Stimulated activated CD8-positive, alpha-beta memory T cell treated with anti-CD3 and anti-CD28 coated beads, Interleukin-7, amount 100 ng/mL, for 24 hours (primary cell): ENCODE results near the gene RNASEH2A.

ENCODE experiments used
- DNase-seq: peaks from one replicate; pipeline ENCODE4 v3.0.0-alpha.2; 2020; ENCODE audit warnings: low read depth

RNASEH2A gene

DNA sequence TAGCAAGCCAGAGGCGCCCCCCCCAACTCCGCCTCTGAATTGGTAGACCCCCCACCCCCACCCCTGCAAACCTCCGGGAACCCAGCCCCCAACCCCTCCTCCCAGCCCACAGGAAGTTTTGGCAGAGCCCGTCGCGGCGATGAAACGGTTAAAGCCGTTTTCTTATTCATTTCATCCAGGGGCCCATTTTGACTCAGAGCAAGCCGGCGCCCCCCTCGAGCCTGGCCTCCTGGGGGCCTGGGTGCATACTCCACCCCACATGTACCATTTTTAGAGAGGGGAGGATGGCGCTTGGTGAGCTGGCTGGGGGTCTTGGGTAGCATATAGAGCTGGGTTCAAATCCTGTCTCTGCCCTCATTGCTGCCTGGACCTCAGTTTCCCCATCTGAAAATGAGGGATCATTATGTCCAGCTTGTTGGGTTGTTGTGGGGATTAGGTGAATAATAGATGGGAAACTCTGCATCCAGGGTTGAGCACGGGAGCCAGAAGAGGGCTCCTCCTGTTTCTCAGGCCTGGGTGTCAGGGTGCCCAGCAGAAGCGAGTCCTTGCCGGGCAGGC, 23.0 kb upstream of the RNASEH2A start:
- DNase-seq = no peak

DNA sequence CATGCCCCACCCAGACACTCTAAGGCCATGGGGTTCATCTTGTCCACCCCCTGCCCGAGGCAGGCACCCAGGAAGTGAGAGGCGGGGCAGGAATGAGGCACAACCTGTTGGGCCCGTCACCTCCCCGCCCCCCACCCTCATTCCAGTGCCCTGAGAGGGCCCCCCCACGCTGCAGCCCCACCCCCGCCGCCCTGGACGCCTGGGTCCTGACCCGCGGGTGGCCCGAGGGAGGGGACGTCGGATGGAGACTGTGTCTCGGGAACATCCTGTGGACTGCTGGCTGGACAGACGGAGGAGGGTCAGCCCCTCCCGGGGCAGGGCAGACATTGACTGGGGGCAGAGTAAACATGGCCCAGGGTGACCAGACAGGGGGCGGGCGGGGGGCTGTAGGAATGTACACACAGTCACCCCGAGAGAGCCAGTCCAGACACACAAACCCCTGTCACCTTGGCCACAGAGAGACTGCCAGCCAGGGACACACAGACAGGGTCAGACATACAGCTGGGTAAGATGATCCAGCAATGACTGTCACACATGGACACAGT, 22.5 kb upstream of the RNASEH2A start:
- DNase-seq = no peak

- DNase-seq = no peak
These were observed 22.0 kb upstream of the RNASEH2A start for GRCh38 chr19:12784394-12784870.

DNA sequence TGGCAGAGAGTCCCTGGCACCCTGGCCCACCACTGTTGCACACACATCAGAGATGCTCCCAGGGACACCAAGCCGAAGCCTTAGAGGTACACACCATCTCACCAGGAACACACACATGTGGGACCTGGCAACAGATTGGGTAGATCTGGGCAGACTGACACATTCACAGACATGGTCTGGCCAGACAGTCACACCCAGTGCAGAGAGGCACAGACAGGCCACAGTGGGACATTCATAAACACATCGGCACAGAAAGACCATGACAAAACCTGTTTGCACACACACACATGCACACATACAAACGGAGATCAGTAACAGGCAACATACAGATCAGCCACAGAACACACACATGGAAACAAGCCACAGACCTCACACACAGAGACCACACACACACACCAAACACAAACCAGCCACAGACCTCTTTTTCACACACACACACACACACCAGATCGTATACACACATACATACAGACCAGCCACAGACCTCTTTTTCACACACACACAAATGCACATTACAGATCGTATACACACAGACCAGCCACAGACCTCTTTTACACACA, 21.4 kb upstream of the RNASEH2A start:
- no peak for DNase-seq

GRCh38 chr19:12785431-12786031, 20.9 kb upstream of the RNASEH2A start:
- no peak for DNase-seq

GRCh38 chr19:12786141-12786870, 20.1 kb upstream of the RNASEH2A start:
- no peak for DNase-seq

- no peak for DNase-seq
These were observed 19.4 kb upstream of the RNASEH2A start for GRCh38 chr19:12786952-12787351.

DNA sequence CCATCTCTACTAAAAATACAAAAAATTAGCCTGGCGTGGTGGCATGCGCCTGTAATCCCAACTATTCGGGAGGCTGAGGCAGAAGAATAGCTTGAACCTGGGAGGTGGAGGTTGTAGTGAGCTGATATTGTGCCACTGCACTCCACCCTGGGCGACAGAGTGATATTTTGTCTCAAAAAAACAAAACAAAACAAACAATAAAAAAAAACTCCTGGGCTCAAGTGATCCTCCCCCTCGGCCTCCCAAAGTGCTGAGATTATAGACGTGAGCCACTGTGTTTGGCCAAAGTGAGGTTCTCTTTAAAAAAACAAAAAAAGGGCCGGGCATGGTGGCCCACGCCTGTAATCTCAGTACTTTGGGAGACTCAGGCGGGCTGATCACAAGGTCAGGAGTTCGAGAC, 18.9 kb upstream of the RNASEH2A start:
- no peak for DNase-seq

DNA sequence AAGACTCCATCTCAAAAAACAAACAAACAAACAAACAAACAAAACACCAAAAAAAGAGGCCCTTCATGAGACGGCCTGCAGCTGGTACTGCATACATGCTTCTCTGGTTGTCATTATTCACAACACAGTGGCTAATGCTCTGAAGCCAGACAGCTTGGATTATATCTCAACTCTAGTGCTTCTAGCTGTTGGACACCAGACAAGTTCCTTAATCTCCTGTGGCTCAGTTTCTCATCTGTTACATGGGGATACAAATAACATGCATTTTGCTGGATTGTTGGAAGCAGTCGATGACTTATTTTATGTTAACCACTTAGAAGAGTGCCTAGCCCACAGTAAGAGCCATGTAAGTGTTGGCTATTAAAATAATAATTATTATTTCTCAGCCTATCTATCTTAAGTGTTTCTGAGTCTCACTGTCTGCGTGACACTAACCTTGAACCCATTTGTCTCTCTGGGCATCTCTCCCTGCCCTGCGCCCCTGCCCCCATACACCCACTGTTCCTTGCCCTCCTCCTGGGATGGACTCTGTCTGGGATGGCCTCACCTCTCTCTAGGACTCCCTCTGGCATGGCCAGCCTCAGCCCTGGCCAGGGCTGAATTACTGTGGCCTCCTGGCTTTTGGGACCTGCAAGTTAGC, 18.2 kb upstream of the RNASEH2A start:
- no peak for DNase-seq

DNA sequence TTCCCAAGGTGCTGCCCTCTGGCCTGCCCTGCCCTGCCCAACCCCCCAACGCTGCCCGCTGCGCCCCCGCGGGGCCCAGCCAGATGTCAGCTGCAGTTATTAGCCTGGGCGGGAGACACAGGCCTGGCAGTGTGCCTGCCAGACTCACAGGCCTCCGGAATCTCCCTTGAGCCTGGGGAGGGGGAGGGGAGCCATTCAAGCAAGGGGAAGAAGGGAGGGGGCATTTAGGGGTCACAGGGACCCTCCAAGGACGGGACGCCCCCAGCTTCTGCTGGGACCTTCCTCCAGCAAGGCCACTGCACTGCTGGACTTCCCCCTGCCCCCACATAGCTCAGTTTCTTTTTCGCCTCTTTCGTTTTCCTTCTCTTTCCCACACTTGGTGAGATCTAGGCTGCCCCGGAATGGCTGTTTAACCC, 17.7 kb upstream of the RNASEH2A start:
- DNase-seq = no peak

- DNase-seq = no peak
These were observed 17.1 kb upstream of the RNASEH2A start for GRCh38 chr19:12789098-12789903.

DNA sequence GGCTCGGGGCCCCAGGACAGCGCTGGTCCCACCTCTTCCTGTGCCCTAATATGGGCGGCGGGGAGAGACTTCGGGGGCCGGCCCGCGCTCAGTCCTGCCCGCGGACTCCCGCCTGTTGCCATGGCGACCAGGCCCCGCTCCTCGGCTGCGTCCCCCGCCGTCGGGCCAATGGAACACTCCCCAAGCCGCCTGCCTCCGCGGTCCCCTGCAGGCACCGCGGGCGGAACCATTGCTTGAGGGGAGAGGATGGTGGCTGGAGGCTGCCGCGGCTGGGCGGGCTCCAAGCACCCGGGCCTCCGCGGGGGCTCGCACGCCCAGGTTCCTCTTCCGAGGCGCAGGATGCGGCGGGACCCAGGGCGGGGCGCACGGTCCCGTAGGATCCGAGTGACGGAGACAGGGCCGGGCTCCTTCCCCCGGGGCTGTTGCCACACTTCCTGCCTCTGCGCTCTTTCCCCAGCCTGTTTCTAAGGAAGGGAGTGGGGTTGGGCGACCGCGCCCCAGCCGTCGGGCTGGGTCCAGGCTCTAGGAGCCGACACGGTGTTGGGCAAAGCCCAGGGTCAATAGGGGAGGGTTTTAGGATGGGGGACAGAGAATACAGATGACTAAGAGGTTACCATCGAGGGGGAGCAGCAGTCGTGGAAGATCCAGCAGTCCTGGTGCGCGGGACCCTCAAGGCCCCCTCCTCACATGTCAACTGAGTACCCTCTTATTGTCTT, 16.3 kb upstream of the RNASEH2A start:
- DNase-seq = peak; percentile 86

DNA sequence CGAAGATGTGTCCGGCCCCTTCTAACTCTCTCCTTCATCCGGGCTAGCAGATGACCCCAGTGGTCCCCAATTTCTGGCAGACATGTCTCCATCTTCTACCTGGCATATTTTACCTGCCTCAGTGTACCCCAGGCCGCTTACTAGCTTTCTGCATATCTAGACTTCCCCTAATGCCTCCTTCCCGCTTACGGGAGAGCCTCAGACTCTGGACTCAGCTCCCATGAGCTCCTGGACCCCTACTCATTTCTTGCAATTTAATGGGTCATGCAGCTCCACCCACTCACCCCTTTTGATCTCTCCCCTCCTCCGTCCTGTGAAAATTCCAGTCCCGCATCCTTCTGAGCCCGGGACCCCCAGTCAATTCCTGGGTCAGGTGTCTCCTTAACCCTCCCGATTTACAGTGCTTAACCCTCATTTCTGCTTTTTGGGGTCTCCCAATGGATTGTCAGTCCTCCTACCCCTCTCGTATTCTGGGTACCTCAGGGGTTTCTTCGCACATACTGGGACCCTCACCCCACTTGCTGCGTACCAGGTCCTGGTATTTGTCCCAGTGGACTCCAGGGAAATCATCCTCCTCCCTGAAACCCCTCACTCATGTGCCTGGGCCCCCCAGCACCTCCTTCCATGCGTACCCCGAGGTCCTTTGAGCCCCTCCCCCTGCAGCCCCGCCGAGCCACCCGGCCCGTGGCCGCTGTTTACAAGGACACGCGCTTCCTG, 15.6 kb upstream of the RNASEH2A start:
- no peak for DNase-seq

DNA sequence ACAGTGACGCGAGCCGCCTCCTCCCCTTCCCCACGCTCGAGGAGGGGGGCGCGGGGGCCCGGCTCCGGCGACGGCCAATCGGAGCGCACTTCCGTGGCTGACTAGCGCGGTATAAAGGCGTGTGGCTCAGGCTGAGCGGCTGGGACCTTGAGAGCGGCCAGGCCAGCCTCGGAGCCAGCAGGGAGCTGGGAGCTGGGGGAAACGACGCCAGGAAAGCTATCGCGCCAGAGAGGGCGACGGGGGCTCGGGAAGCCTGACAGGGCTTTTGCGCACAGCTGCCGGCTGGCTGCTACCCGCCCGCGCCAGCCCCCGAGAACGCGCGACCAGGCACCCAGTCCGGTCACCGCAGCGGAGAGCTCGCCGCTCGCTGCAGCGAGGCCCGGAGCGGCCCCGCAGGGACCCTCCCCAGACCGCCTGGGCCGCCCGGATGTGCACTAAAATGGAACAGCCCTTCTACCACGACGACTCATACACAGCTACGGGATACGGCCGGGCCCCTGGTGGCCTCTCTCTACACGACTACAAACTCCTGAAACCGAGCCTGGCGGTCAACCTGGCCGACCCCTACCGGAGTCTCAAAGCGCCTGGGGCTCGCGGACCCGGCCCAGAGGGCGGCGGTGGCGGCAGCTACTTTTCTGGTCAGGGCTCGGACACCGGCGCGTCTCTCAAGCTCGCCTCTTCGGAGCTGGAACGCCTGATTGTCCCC, 14.9 kb upstream of the RNASEH2A start, which contains the start of gene JUNB:
Gene JUNB (plus strand): TSS at position 142 of the 706 bp plus-strand sequence. CDS start 286 bp downstream, at position 428.
- peak; percentile 86 for DNase-seq

DNA sequence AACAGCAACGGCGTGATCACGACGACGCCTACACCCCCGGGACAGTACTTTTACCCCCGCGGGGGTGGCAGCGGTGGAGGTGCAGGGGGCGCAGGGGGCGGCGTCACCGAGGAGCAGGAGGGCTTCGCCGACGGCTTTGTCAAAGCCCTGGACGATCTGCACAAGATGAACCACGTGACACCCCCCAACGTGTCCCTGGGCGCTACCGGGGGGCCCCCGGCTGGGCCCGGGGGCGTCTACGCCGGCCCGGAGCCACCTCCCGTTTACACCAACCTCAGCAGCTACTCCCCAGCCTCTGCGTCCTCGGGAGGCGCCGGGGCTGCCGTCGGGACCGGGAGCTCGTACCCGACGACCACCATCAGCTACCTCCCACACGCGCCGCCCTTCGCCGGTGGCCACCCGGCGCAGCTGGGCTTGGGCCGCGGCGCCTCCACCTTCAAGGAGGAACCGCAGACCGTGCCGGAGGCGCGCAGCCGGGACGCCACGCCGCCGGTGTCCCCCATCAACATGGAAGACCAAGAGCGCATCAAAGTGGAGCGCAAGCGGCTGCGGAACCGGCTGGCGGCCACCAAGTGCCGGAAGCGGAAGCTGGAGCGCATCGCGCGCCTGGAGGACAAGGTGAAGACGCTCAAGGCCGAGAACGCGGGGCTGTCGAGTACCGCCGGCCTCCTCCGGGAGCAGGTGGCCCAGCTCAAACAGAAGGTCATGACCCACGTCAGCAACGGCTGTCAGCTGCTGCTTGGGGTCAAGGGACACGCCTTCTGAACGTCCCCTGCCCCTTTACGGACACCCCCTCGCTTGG, 14.1 kb upstream of the RNASEH2A start:
- DNase-seq = no peak

DNA sequence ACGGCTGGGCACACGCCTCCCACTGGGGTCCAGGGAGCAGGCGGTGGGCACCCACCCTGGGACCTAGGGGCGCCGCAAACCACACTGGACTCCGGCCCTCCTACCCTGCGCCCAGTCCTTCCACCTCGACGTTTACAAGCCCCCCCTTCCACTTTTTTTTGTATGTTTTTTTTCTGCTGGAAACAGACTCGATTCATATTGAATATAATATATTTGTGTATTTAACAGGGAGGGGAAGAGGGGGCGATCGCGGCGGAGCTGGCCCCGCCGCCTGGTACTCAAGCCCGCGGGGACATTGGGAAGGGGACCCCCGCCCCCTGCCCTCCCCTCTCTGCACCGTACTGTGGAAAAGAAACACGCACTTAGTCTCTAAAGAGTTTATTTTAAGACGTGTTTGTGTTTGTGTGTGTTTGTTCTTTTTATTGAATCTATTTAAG, 13.5 kb upstream of the RNASEH2A start:
- no peak for DNase-seq

DNA sequence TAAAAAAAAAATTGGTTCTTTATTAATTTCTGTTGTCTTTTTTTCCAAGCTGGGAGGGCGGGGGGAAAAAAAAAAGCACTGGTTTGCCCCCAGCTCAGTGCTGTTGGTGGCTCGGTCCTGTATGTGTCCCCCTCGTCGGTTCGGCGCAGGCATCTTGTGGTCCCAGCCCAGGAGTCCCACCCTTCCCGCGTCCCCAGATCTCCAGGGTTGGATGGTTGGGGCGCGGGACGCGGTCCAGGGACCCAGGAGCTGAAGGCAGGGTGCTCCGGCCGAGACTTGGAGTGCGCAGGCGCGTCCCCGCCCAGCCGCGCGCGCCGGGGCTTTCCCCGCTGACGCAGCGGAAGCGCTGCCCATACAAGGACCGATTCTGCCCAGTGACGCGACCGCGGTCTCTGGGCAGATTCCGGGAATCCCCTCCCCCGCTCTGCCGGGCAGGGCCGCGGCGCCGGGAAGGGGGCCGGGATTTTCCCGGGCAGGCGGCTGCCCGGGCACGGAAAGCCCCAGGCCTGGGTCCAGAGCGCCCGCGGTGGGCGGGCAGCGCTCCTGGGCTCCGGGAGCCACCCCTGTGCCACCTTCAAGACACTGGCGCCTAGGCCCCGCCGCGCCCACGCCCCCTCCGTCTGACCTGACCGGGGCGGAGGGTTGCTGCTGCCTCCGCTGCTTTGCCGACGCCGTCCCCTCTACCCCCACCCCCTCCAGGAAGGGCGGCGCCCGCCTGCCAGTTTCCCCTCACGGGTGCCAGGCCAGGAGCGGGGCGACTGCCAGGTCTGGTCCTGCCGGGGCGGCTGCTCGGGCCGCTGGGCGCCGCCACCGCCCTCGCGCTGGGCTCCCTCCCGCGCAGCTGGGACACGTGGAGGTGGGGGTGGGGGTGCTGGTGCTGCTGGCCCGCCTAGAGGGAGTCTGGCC, 12.8 kb upstream of the RNASEH2A start:
- peak; percentile 81 for DNase-seq
